Smooth muscle cell (in vitro differentiated cells): Measurements from ENCODE around the gene ELFN1. TPM values are rescaled to one million over a fixed set of nuclear protein-coding genes. Genes with fewer than 3 reads are reported as not detected.

Experiments used
- DNase-seq: peaks from one replicate; lab custom pipeline; 2025; ENCODE audit not compliant: unreplicated experiment; lab: John Stamatoyannopoulos, UW
- H2AFZ ChIP-seq: fragments of 200-600 bp; sonication (generic); 2 replicates; pipeline ENCODE4 v1.6.0; 2016; ENCODE audit warnings: antibody characterized with exemption, low read depth, mild to moderate bottlenecking
- H3F3A ChIP-seq: fragments of 200-600 bp; sonication (generic); 2 replicates; pipeline ENCODE4 v1.6.0; 2017; ENCODE audit warnings: antibody characterized with exemption, low read depth
- H3K27ac ChIP-seq: fragments of 200-600 bp; sonication (generic); 2 replicates; pipeline ENCODE4 v1.5.1; 2016; ENCODE audit warnings: low read depth, mild to moderate bottlenecking
- H3K27me3 ChIP-seq: fragments of 200-600 bp; sonication (generic); 2 replicates; pipeline ENCODE4 v1.6.1; 2016; ENCODE audit warnings: low read depth, mild to moderate bottlenecking
- H3K36me3 ChIP-seq: fragments of 200-600 bp; sonication (generic); 2 replicates; pipeline ENCODE4 v1.5.1; 2016; ENCODE audit warnings: low read depth
- H3K4me1 ChIP-seq: fragments of 200-600 bp; sonication (generic); 2 replicates; pipeline ENCODE4 v1.5.1; 2016; ENCODE audit warnings: low read depth
- H3K4me2 ChIP-seq: fragments of 200-600 bp; sonication (generic); 2 replicates; pipeline ENCODE4 v1.6.0; 2016; ENCODE audit warnings: mild to moderate bottlenecking
- H3K4me3 ChIP-seq: fragments of 200-600 bp; sonication (generic); 2 replicates; pipeline ENCODE4 v1.5.1; 2016; ENCODE audit warnings: mild to moderate bottlenecking
- H3K79me2 ChIP-seq: fragments of 200-600 bp; sonication (generic); 2 replicates; pipeline ENCODE4 v1.6.0; 2016; ENCODE audit warnings: low read depth, mild to moderate bottlenecking
- H3K9ac ChIP-seq: fragments of 200-600 bp; sonication (generic); 2 replicates; pipeline ENCODE4 v1.6.0; 2016; ENCODE audit warnings: low read depth
- H3K9me3 ChIP-seq: fragments of 200-600 bp; sonication (generic); replicated peaks from 2 replicates; pipeline ENCODE4 v1.5.1; 2016; ENCODE audit warnings: low read depth
- H4K20me1 ChIP-seq: fragments of 200-600 bp; sonication (generic); 2 replicates; pipeline ENCODE4 v1.6.0; 2016; ENCODE audit warnings: low read depth
- CTCF ChIP-seq: fragments of 200-600 bp; sonication (generic); IDR thresholded peaks from 2 replicates; pipeline ENCODE4 v1.5.1; 2017; ENCODE audit warnings: borderline replicate concordance, mild to moderate bottlenecking, antibody characterized with exemption; ENCODE audit not compliant: insufficient read depth, poor library complexity, severe bottlenecking
- WGBS: methylation state at CpG from one replicate; pipeline ENCODE4 v1.1.7; 2016; ENCODE audit warnings: low lambda C conversion rate; 5-methylcytosine and 5-hydroxymethylcytosine counted together
- polyA plus RNA-seq: library from polyadenylated mRNA; unstranded; fragments of >200 nt; fragmentation: Nextera tagmentation; extraction: Ambion mirVana; gene quantifications from 2 replicates; pipeline ENCODE4 v1.2.1, GENCODE V29; 2016
- total RNA-seq: library from RNA; depleted of rRNA; stranded (reverse); fragments of >200 nt; gene quantifications from 2 replicates; pipeline ENCODE4 v1.2.3, GENCODE V29; 2014

Gene ELFN1
- total and polyA plus RNA-seq, 2 experiments from 2014 or later: 4.2 to 6.2 TPM

DNA sequence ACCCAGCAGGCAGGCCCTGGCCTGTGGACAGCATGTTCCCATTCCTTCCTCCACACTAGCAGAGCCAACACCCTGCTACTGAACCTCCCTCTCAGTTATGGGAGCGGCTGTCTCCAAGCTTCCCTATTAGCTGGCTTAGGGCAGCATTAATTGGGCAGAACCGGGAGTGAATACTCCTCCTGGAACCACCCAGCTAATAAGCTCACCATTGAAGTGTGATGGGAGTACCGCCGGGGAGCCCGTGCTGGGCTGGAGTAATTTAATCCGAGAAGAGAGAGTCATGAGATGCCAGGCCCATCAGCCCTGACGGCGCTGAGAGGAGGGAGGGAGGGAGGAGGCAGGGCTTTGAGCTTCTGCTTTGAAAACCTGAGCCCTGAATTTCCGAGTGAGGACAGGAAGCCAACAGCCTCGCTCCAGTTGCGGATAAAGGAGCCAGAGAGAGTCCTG is 31.8 kb upstream of the ELFN1 start:
- 35% methylated on average over 9 of the region's 11 CpGs for WGBS
- Histone ChIP-seq H3K4me1 (no peaks in the 10 kb centered on the region), H3F3A (no peaks in the 10 kb centered on the region), H4K20me1 (no peaks in the 10 kb centered on the region), H3K36me3 (no peaks in the 10 kb centered on the region), H3K27ac (no peak overlapping the region), H3K9me3 (peaks cover 5% of the 10 kb centered on the region), H3K27me3 (no peaks in the 10 kb centered on the region), H3K4me2 (no peak overlapping the region), H3K79me2 (no peaks in the 10 kb centered on the region), H2AFZ (no peak overlapping the region), H3K4me3 (no peak overlapping the region), H3K9ac (no peak overlapping the region)
- no peak for TF ChIP-seq CTCF
- DNase-seq: no peak

DNA sequence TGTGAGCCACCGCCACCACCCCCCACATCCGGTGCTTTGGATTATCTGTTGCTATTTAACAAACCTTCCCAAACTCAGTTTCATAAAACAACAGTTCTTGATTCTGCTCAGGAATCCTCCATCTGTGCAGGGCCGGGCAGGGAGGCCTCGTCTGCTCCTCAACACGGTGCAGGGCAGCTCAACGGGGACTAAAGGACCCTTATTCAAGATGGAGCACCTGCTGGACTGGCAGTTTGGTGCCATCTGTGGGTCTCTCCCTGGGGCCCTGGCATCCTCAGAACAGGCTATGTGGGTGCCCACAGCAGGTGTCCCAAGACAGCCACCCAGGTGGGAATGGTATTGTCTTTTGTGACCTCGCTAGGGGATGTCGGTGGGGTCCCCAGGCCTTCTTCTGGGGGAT is 31.0 kb upstream of the ELFN1 start:
- TF ChIP-seq CTCF: no peak
- H4K20me1 ChIP-seq: no peaks in the 10 kb centered on the region
- no peaks in the 10 kb centered on the region for H3K36me3 ChIP-seq
- no peaks in the 10 kb centered on the region for H3F3A ChIP-seq
- no peaks in the 10 kb centered on the region for H3K4me1 ChIP-seq
- WGBS: 94% methylated on average over 8 of the region's 8 CpGs
- peaks cover 5% of the 10 kb centered on the region for H3K9me3 ChIP-seq
- no peak overlapping the region for H3K4me3 ChIP-seq
- DNase-seq: no peak
- H3K27me3 ChIP-seq: no peaks in the 10 kb centered on the region
- no peak overlapping the region for H2AFZ ChIP-seq
- no peak overlapping the region for H3K9ac ChIP-seq
- no peak overlapping the region for H3K4me2 ChIP-seq
- H3K79me2 ChIP-seq: no peaks in the 10 kb centered on the region
- H3K27ac ChIP-seq: no peak overlapping the region

DNA sequence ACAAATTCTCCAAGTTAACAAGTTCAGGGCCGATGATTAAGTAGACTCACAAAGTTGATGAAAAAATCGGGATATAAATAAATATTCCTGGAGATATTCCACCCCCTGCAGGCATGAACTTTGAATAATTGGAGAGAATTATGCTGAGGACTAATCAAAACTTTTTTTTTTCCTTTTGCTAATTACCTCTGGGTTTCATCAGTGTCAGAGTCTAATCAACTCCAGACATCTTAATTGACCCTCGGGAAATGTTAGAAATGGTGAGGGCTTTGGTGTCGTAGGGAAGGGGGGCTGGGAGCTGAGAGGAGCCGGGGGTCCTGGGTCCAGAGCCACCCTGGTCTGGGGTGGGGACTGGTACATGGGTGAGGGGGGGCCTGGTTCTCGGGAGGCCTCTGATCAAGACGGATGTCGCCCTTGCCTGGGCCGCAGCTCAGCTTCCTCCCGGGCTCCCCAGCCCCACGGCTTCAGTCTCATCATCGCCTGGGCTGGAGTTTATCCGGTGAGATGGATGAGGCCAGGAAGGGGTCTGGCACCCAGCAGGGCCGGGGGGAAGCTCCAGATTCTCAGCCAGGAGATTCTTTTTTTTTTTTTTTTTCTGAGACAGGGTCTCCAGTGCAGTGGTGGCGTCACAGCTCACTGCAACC is 30.4 kb upstream of the ELFN1 start:
- H3K27me3 ChIP-seq: no peaks in the 10 kb centered on the region
- H3K4me1 ChIP-seq: no peaks in the 10 kb centered on the region
- no peak for DNase-seq
- H3K27ac ChIP-seq: no peak overlapping the region
- H2AFZ ChIP-seq: no peak overlapping the region
- no peaks in the 10 kb centered on the region for H3K36me3 ChIP-seq
- H3K4me3 ChIP-seq: no peak overlapping the region
- no peak overlapping the region for H3K9ac ChIP-seq
- TF ChIP-seq CTCF: no peak
- H3K9me3 ChIP-seq: peaks cover 5% of the 10 kb centered on the region
- H4K20me1 ChIP-seq: no peaks in the 10 kb centered on the region
- no peak overlapping the region for H3K4me2 ChIP-seq
- no peaks in the 10 kb centered on the region for H3K79me2 ChIP-seq
- no peaks in the 10 kb centered on the region for H3F3A ChIP-seq
- 36% methylated on average over 13 of the region's 15 CpGs for WGBS

DNA sequence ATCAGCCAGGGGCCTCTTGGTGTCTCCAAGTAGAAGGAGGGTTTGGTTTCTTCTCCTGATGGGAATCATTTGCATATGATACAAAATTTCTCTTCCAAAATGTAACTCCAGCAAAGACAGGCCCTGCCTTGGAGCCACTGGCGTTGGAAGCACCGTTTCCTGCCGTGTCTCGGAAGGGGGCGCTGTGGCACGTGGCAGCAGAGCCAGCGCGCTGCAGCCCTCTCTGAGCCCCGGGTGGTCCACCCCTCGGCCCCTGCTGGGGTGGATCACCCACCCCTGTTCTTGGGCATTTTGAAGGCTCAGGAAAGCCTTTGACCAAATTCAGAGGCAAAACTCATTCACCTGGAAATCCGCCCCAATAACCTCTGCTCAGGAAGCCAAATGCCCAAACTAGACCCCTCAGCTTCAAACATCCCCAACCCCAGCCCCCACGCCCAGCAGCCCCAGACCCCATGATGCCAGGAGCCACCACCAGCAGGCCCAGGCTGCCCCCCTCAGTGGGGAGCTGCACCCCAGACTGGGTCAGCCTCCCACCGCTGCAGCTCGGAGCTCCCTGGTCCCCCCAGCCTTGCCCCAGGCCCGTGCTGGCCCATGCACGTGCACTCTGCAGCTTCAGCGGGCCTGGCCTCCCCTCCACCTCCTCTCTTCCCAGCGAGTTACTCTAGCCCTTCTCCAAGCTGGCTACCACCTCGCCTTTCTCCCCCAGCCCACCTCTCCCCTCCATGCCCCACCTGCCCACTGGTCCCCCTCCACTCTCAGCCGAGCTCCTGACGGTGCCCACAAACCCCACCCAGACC is 29.5 kb upstream of the ELFN1 start:
- Histone ChIP-seq H3K9me3 (peaks cover 5% of the 10 kb centered on the region), H3K79me2 (no peaks in the 10 kb centered on the region), H3F3A (no peaks in the 10 kb centered on the region), H3K36me3 (no peaks in the 10 kb centered on the region), H3K9ac (no peak overlapping the region), H3K4me2 (no peak overlapping the region), H3K27me3 (no peaks in the 10 kb centered on the region), H3K4me1 (no peaks in the 10 kb centered on the region), H2AFZ (no peak overlapping the region), H4K20me1 (no peaks in the 10 kb centered on the region), H3K27ac (no peak overlapping the region), H3K4me3 (no peak overlapping the region)
- TF ChIP-seq CTCF: peak; percentile 12
- DNase-seq: no peak
- WGBS: 81% methylated on average over 17 of the region's 21 CpGs
